Right lobe of liver (tissue), 6 donors: ENCODE results near the gene BTC. TPM values are rescaled to one million over a fixed set of nuclear protein-coding genes. Genes with fewer than 3 reads are reported as not detected.

ENCODE experiments used
- ATAC-seq, 4 donors: fragments of 200-7000 bp; cut with Tn5 transposase; one replicate each; pipeline ENCODE4 v1.9.1; 2020; ENCODE audit warnings: mild to moderate bottlenecking in 4 of 4, moderate library complexity in 4 of 4
- DNase-seq, 3 donors: peaks; one replicate each; pipeline ENCODE4 v3.0.0-alpha.2; 2020
- H3K27ac ChIP-seq, 3 donors: fragments of 200-600 bp; one replicate each; pipeline ENCODE4 v1.8.0; 2022
- H3K27me3 ChIP-seq, 2 donors: fragments of 200-600 bp; one replicate each; pipeline ENCODE4 v1.8.0; 2022
- H3K36me3 ChIP-seq, 4 donors: fragments of 200-600 bp; sonication (generic) in 1 of 4; one replicate each; pipeline versions ENCODE4 v1.5.1 to v1.8.0; 2017 to 2022; ENCODE audit warnings: control low read depth in 1 of 4
- H3K4me1 ChIP-seq, 4 donors: fragments of 200-600 bp; sonication (generic) in 1 of 4; one replicate each; pipeline versions ENCODE4 v1.5.1 to v1.8.0; 2017 to 2022; ENCODE audit warnings: control low read depth in 1 of 4
- H3K4me3 ChIP-seq, 3 donors: fragments of 200-600 bp; one replicate each; pipeline ENCODE4 v1.8.0; 2022
- H3K9me3 ChIP-seq, 4 donors: fragments of 200-600 bp; sonication (generic) in 1 of 4; one replicate each; pipeline versions ENCODE4 v1.5.1 to v1.8.0; 2017 to 2022; ENCODE audit warnings: control low read depth in 1 of 4
- CTCF ChIP-seq, 4 donors: fragments of 200-600 bp in 3 of 4; fragments of 450-650 bp in 1 of 4; IDR thresholded peaks; one replicate each; pipeline versions ENCODE4 v1.5.1 to v1.8.0; 2016 to 2022; ENCODE audit warnings: antibody characterized with exemption in 4 of 4, mild to moderate bottlenecking in 2 of 4
- POLR2A ChIP-seq: fragments of 450-650 bp; IDR thresholded peaks from one replicate; pipeline ENCODE4 v1.6.1; 2017; ENCODE audit warnings: antibody characterized with exemption, mild to moderate bottlenecking
- WGBS: methylation state at CpG from one replicate; pipeline ENCODE4 v1.1.6; 2018; ENCODE audit warnings: low coverage, low lambda C conversion rate; ENCODE audit not compliant: insufficient coverage; ENCODE audit errors: missing lambda C conversion rate; 5-methylcytosine and 5-hydroxymethylcytosine counted together
- intact Hi-C, 2 donors: fragments of 100-400 bp; cut with DNase I; formaldehyde crosslinking; loops; one replicate each; pipeline versions ENCODE4 v1.11.2 to v1.14.1; 2022
- total RNA-seq, 6 experiments: library from RNA; depleted of rRNA in 2 of 6; stranded (reverse); fragments of >200 nt in 2 of 6; fragmentation: NEBNext Ultra II Directional in 3 of 6; extraction: Animal tissue kit (Norgen Biotek cat#: 25700) in 3 of 6; gene quantifications; one replicate each; pipeline versions ENCODE4 v1.1.0 to v1.2.4, GENCODE V29; 2016 to 2023
- donor health status: DM: no; HTN: yes; CAD: no.
- donor health status: DM: no; HTN: no; CAD: no.
- donor health status: DM: no; HTN: no; CAD: no.
- donor health status: DM: no; HTN: yes; CAD: no.
- donor health status: DM: no; HTN: yes; CAD: no.

The BTC gene
- total RNA-seq, 6 experiments from 2014 or later, result 0.26 to 0.95 (median 0.49) TPM

- no peaks in the 10 kb centered on the region for H3K9me3 ChIP-seq
- ATAC-seq (no peak), DNase-seq (no peak)
- TF ChIP-seq CTCF (IDR thresholded peaks at IDR 0.05), result no peak
- TF ChIP-seq POLR2A, result no peak
- intact Hi-C loops, result no loop called here
- no peaks in the 10 kb centered on the region for H3K36me3 ChIP-seq
- no peak overlapping the region for H3K27ac ChIP-seq
- H3K27me3 ChIP-seq, result no peaks in the 10 kb centered on the region
- H3K4me1 ChIP-seq, result no peaks in the 10 kb centered on the region
- no peak overlapping the region for H3K4me3 ChIP-seq
These were observed 37.2 kb downstream of the BTC start for GRCh38 chr4:74757136-74757535.

DNA sequence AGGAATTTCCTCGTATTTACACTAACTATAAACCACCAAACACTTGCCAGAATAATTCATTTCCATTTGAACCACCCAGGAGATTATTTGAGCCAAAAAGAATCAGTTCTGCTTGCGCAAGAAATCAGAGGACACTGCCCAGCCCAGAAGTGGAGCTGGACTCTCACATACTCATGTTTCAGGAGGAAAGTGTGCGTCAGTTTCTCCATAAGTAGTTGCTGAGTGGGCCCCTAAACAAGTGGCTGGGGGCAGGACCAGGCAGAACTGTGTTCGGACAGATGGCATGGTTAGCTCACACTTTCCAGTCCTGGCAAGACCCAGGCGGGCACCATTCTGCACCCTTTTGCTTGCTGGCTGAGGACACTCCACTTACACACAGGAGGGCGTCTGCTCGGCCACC is 38.8 kb downstream of the BTC start:
- Histone ChIP-seq H3K4me1 (no peaks in the 10 kb centered on the region), H3K9me3 (no peaks in the 10 kb centered on the region), H3K4me3 (no peak overlapping the region), H3K27me3 (no peaks in the 10 kb centered on the region), H3K36me3 (no peaks in the 10 kb centered on the region), H3K27ac (no peak overlapping the region)
- ATAC-seq (no peak), DNase-seq (no peak)
- intact Hi-C loops, result no loop called here
- WGBS, result 57% methylated on average over 3 of the region's 7 CpGs
- TF ChIP-seq POLR2A (no peak), CTCF (IDR thresholded peaks at IDR 0.05) (no peak)

- ATAC-seq (no peak), DNase-seq (no peak)
- Histone ChIP-seq H3K4me3 (no peak overlapping the region), H3K9me3 (no peaks in the 10 kb centered on the region), H3K4me1 (no peaks in the 10 kb centered on the region), H3K36me3 (no peaks in the 10 kb centered on the region), H3K27ac (no peak overlapping the region), H3K27me3 (no peaks in the 10 kb centered on the region)
- no peak for TF ChIP-seq CTCF (IDR thresholded peaks at IDR 0.05)
- no peak for TF ChIP-seq POLR2A
- intact Hi-C loops, result no loop called here
These were observed 40.1 kb downstream of the BTC start for GRCh38 chr4:74754218-74754617.

- TF ChIP-seq POLR2A, result no peak
- no peak for TF ChIP-seq CTCF (IDR thresholded peaks at IDR 0.05)
- no peak overlapping the region for H3K27ac ChIP-seq
- H3K4me3 ChIP-seq, result no peak overlapping the region
- ATAC-seq, result no peak
- DNase-seq, result no peak
- intact Hi-C loops, result no loop called here
- no peaks in the 10 kb centered on the region for H3K27me3 ChIP-seq
- no peaks in the 10 kb centered on the region for H3K9me3 ChIP-seq
- no peaks in the 10 kb centered on the region for H3K36me3 ChIP-seq
- no peaks in the 10 kb centered on the region for H3K4me1 ChIP-seq
These were observed 41.5 kb downstream of the BTC start for GRCh38 chr4:74752798-74753197.

- Histone ChIP-seq H3K27me3 (no peaks in the 10 kb centered on the region), H3K4me1 (no peaks in the 10 kb centered on the region), H3K36me3 (no peaks in the 10 kb centered on the region), H3K27ac (no peak overlapping the region), H3K4me3 (no peak overlapping the region), H3K9me3 (no peaks in the 10 kb centered on the region)
- WGBS, result 81% methylated on average over 1 of the region's 1 CpG
- ATAC-seq, result no peak
- intact Hi-C loops, result no loop called here
- no peak for DNase-seq
- TF ChIP-seq CTCF (IDR thresholded peaks at IDR 0.05) (no peak), POLR2A (no peak)
These were observed 42.5 kb downstream of the BTC start for GRCh38 chr4:74751856-74752255.
